Measurements from ENCODE around the gene NXT1.

NXT1 gene

DNA sequence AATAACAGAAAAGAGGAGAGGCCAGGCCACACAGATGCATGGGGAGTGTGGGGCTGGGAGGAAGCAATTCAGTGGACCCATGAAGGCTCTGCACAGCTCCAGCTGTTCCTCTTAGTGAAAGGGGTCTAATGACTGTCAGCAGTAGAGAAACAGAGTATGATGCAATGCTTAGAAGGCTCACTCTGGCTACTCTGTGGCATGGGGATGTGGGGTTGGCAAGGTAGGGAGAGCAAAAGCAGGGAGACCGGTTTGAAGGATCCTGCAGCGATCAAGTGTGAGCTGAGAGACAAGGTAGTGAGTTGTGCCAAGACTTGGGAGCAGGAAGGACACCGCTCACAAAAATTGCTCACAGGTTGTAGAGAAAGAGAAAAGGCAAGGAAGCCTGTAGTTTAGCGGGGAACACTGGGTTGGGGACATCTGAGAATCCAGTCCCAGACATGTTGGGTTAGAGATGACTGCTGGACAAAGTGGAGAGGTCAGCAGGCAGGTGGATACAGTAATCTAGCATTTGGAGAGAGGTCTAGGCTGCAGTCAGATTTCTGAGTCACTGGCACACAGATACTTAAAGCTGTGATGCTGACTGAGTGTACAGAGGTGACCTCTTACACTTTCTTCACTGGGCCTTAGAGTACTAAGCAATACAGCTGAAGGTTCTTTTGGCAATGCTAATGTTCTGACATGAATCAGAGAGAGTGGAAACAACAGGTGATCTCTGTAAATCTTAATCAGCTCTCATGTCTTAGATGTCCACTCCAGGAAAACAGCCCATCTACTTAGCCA lies 43.6 kb downstream of the NXT1 start:
- no peak for DNase-seq

DNA sequence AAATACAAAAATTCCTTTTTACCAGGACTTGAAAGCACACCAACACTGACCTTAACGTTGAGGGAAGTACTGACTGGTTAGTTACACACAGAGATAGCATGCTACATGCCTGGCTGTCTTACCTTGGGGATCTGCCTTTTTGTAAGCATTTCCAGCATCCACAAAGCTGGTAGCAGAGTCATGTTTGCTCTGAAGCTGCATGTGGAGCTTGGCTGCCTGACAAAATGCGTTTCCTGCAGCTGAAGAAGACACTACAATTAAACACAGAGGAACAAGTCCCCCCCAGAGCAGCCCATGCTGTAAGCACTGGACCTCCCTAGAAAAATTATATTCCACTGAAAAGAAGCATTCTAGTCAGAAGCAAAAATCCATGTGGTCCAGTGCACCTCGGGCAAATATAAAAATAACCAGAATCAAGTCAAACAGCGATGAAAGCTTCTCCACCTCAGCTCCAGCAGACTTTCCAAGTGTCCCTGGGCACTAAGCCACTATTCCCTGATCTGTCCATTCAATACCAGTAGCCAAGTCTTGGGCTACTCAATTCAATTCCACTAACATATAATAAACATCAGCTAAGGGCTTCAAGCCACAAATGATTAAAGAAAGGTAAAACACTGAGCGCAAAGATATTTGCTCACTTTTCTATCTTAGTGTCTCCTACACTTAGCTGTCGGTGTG lies 46.5 kb downstream of the NXT1 start:
- DNase-seq: no peak

GRCh38 chr20:23397961-23398360 lies 47.4 kb downstream of the NXT1 start:
- DNase-seq: no peak

DNA sequence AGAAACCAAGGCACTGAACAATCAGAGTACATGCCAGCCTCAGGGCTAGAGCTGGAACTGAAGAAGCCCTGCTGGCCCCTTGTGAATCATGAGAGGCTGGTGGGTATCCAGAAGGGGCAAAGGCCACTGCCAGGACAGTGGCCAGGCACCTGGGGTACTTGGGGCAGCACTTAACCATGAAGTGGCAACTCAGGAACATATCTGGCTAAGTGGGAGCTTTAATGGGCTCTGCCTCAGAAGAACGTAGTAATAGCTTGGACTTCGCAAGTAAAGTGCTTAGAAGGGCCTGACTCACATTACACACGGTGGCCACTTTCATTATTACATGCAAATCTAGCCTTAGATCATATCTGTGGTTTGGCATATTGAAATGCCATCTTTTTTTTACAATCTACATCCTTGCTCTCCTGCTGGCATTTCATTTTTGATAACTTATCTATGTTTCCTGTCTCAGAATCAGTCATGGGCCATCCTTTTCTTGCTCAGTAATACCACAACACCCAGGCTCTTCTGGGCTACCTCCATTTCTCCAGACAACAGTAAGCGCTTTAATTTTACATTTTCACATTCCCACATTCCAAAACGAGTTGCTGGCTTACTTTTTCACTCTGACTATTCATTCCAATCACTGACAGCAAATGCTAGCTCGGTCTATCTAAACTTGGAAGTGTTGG lies 49.1 kb downstream of the NXT1 start:
- no peak for DNase-seq

DNA sequence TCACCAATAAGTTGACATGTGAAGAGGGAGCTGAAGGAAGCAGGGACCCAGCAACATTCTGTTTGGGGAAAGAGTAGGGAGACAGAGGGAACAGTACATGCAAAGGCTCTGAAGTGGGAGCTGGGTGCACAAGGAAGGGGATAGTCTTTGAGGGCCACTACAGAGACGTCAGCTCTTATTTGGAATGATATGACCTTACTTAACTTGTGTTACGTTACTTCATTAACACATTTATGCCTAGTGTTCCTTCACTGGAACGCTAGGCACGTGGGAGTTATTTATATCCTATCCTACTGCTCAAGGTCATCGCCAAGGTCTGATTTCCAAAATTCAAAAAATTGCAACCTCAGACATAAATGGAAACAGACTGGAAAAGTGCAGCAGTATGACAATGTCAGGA lies 50.5 kb downstream of the NXT1 start:
- DNase-seq: no peak

DNA sequence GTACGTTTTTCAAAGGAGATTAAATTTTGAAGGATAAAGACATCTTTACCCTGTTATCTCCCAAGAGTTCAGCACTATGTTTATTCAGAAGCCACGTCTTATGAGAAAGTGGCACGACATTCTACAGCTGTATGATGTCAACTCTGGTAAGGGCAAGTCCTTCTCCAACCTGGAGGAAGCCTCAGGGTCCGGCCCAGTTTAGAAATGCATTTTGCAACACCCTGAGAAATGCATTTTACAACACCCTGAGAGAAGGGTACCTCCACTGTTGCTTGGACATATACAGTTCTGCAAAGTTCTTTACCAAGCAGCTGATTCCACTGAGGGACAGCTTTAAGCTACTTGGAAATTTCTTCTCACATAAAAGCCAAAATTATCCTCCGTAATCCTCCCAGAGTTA lies 53.2 kb downstream of the NXT1 start:
- no peak for DNase-seq

GRCh38 chr20:23404196-23404595 lies 53.6 kb downstream of the NXT1 start:
- DNase-seq: no peak

All from NCI-H1694 treated with DMSO at 0.1 percent for 48 hours (cell line).